Dermis blood vessel endothelial cell (primary cell): ENCODE results near the gene INTS1. TPM values are rescaled to one million over a fixed set of nuclear protein-coding genes. Genes with fewer than 3 reads are reported as not detected.
"Not testable (repeated sequence)": the region's sequence is repeated elsewhere in the genome, so short reads cannot be mapped to it uniquely, and the experiment has no call there.

ENCODE experiments used
- DNase-seq: peaks from one replicate; pipeline ENCODE4 v3.0.0; 2010
- total RNA-seq: library from RNA; depleted of rRNA; stranded (reverse); fragments of >200 nt; gene quantifications from 2 replicates; pipeline ENCODE4 v1.2.3, GENCODE V29; 2014

INTS1 gene
- total RNA-seq, 1 donor from 2014 or later, result 44.6 TPM

DNA sequence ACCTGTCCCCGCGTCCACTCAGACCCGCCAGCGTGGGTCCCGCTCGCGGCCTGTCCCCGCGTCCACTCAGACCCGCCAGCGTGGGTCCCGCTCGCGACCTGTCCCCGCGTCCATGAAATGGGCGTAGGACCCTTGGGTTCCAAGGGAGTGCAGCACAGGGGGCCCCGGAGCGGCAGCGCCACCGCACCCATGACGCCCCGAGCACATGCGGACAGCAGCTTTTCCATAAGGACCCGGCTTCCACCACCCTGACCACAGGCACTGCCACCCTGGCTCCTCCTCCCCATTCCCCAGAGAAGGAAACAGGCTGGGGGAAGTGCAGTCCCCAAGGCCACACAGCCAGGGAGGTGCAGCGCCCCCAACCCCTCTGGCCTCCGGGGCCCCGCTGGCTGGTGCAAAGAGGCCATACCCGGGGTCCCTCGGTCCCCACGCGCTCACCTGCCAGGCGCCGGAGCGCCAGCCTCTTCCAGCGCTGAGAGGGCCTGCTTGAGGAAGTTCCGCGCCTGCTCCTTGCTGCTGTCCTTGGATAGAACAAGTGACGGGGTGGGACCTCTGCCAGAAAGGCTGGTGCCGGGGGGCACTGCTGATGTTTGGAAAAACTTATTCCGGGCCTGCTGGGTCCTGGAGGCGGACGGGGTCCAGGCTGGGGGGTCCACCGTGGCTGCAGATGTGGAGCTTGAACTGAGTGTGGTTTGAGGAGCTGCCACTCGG, 59.8 kb downstream of the INTS1 start:
- no peak for DNase-seq

- not testable (repeated sequence) for DNase-seq
Measured at GRCh38 chr7:1443587-1444200, 60.5 kb downstream of the INTS1 start.

- DNase-seq, result no peak
Measured at GRCh38 chr7:1442355-1443124, 61.6 kb downstream of the INTS1 start.

DNA sequence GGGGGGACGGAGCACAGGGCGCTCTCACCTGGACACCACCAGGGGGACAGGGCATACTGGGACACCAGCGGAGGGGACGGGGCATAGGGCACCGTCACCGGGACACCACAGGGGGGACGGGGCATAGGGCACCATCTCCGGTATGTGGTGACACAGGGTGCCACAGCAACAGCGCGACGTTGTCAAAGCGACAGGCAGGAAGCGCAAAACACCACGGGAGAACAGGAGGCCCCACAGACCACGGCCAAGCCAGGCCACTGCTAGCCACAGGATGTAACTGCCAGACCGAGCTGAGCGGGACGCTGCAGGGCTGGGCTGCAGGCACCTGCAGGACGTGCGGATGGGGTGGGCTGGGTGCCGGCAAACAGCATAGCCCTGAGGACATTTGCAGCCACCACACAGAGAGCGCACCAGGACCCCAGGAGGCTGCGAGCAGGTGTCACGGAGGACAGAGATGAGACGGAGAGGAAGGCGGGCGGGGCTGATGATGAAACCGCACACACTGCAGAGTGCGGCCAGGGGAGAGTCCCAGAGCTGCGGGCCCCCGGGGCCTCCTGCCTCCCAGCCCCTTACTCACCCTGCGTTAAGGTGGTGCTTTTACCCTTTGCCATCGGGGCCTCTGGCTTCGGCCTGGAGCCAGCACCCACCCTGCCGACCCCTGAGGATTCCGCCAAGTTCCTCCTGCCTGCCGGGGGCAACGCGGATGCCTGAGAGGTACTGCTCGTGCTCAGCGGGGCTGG, 62.4 kb downstream of the INTS1 start:
- DNase-seq, result no peak

- DNase-seq, result no peak
Measured at GRCh38 chr7:1440620-1441019, 63.6 kb downstream of the INTS1 start.

DNA sequence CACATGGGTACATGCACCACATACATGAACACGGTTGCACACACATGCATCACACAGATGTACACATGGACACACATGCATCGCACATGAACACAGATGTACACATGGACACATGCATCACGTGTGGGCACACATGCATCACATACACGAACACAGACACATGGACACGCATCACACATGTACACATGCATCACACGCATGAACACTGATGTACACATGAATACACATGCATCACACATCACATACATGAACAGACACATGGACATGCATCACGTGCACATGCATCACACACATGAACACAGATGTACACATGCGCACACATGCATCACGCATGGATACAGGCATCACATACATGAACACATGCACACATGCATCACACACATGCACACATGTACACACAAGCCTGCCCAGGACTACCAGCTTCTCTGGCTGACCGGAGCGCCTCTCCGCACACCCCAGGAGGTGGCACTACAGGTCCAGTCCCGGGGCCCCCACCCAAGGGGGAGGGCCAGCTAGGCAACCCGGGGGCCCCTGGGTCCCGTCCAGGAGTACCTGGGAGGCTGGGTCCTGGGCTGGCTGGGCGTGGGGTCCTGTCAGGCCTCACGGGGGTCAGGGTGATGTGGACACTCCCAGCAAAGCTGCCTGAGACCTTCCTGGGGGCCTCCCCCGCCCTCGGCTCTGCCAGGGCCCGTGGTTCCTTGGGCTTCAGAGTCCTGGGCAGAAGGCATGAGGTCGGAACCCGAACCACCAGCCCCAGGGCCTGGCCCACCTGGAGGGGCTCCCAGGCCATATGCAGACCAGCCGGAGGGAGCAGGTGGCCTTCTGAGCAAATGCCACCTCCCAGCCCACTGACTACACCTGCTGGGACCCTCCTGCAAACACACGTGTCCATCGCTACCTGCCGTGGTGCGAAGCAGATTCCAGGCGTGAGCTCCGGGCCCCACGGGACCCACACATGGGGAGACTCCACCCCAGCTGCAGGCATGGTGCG, 64.5 kb downstream of the INTS1 start:
- peak; percentile 22 for DNase-seq

DNA sequence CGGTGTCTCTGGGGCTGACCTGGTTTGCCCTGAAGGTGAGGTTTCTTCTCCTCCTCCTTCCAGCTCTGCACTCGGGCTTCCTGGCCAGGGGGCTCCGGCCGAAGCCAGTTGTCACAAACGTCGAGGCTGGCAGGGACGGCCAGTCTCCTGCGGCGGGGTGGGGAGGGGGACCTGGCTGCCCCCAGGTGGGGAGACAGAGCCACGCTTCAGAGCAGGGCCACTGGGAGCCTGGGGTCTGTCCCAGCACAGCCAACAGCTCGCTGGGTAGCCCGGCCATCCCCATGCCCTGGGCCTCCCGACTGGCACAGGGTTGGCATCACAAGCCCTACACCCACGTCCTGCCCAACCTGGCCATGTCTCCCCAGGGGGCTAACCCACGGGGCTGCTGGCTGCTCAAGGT, 65.4 kb downstream of the INTS1 start:
- no peak for DNase-seq

- DNase-seq, result no peak
Measured at GRCh38 chr7:1438208-1438607, 66.0 kb downstream of the INTS1 start.

DNA sequence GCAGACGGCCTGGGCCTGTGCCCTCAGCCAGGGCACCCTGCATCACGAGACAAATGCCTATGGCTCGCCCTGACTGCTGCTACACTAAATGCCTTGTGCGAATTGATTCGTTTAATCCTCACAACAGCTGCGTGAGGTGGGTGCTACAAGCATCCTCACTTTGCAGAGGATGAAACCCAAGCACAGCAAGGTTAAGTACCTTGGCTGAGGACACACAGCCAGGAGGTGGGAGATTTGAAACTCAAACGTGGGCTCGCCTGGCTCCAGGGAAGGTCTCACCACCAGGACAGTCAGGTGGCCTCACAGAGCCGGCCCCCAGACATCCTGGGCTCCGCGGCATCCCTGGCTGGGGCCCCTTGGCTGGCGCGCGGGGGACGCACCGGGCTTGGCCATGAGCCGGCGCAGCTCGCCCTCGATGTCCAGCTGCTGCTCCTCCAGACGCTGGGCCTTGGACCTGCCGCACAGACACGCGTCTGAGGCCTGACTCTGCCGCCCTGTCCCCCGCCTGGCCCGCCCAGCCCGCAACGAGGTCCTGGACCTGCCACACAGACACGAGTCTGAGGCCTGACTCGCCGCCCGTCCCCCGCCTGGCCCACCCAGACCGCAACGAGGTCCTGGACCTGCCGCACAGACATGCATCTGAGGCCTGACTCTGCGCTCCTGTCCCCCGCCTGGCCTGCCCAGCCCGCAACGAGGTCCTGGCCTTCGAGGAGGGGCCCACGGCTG, 66.9 kb downstream of the INTS1 start:
- no peak for DNase-seq

DNA sequence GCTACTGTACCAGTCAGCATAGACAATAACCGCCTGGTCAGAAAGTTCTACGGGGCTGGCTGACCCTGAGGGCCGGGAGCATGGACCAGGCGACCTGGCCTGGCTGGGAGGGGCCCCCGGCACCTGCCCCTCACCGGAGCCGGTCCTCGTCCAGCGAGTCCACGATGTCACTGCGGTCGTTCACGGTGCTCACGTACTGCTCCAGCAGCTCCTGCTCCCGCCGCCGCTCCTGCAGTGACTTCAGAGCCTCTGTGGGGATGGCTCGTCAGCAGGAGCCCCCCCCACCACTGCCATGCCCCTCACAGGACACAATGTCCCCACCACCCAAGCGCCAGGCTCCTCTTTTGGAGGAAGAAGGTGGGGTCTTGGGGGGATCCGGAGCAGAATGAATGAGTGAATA, 67.6 kb downstream of the INTS1 start:
- DNase-seq, result no peak

- no peak for DNase-seq
Measured at GRCh38 chr7:1434891-1435670, 69.1 kb downstream of the INTS1 start.

DNA sequence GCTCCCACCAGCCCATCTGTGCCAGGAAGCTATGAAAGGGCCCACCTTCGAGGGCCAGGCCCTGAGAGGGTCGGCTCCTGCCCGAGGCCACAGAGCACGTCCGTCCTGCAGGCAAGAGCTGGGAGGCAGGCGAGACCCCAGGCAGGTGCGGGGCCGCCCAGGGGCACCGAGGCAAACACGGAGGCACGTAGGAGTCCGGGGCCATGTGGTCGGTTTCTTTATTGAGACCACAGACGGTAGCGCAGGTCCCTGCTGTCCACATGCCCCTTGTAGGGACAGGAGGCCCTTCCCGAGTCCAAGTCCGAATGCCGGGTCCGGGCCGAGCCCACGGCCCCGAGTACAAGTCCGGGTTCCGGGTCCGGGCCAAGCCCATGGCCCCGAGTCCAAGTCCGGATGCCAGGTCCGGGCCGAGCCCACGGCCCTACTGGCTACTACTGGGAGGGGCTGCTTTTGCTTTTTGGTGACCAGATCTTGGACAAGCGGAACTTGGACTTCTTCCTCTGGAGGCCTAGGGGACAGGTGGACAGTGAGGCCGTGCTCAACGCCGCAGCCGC, 69.9 kb downstream of the INTS1 start:
- DNase-seq, result no peak

- DNase-seq, result no peak
Measured at GRCh38 chr7:1433128-1433920, 70.9 kb downstream of the INTS1 start.

DNA sequence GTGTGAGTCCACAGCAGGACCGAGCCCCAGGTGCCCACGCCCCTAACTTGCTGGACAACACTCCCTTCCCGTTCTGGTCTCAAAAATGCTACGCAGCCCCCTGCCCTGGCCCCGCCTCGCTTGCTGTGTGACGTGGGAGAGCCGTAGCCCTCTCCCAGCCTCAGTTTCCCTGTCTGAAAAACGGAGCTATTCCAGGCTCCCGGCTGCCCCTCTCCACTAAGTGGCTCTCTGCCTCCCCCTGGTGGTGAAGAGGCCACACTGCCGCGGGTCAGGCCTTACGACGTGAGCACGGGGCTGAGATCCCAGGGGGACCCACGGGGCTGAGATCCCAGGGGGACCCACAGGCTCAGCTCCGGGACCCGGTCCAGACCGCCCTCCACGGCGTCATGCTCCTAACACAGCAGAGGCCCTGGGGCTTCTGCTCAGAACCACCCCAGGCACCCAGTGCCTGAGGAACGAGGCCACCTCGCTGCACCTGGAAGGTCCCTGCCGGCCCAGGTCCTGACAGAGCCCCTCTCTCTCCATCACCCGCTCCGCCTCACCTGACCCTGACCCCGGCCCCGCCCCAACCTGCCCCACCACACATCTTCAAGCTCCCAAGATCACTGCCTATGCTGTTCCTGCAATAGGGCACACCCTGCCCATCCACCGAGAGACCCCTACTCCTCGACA, 71.6 kb downstream of the INTS1 start:
- DNase-seq, result peak; percentile 77

GRCh38 chr7:1431634-1432380, 72.4 kb downstream of the INTS1 start:
- no peak for DNase-seq

- DNase-seq, result no peak
Measured at GRCh38 chr7:1431226-1431625, 73.0 kb downstream of the INTS1 start.

DNA sequence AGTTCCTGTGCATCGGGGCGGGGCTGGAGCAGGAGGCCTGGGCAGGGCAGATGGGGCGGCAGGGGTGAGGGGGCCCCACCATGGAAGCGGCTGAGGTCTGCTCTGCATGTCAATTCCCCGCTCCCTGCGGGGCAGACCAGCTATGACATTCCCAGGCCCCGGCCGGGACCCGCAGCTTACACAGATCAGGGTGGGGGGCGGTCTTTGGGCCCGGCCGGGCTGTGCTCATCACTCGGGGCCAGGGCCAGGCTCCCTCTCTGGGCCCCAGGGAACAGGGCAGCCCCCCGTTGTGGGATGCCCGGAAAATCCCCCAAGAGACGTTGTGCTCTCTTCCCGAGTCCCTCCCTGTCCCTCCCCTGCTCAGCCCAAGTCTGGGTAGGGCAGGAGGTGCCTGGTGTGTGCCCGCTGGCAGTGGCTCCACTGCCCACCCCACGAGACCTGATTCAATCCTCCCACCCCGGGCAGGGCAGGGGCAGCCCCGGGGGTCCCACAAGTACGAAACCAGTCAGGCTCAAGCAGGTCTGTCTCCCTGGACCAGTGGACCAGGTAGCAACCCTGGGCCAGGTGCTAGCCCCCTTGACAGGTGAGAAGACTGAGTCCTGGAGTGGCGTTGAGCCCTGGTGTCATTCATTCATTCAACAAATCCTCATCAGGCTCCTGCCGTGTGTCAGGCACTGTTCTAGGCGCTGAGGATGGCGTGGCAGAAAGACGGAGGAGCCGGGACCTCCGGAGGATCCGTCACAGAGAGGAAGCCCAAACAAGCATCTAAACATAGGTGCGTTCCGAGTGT, 73.9 kb downstream of the INTS1 start:
- DNase-seq, result no peak
